NCI-H1436 treated with DMSO at 0.1 percent for 48 hours (cell line): Measurements from ENCODE around the gene CFAP91.

Source experiments
- DNase-seq: peaks from one replicate; lab custom pipeline; 2025; lab: John Stamatoyannopoulos, UW

CFAP91 gene

GRCh38 chr3:119702530-119703527 is at the start of gene CFAP91:
TSS of gene CFAP91 (plus strand) at chr3:119703022. CDS start at chr3:119703099, 77 bp downstream.
- peak; percentile 79 for DNase-seq

- no peak for DNase-seq
These were observed 48.9 kb upstream of the CFAP91 start for GRCh38 chr3:119653876-119654275.

GRCh38 chr3:119657887-119658702 is 44.7 kb upstream of the CFAP91 start:
- DNase-seq = no peak

- DNase-seq = no peak
These were observed 43.8 kb upstream of the CFAP91 start for GRCh38 chr3:119658994-119659393.

- no peak for DNase-seq
These were observed 43.1 kb upstream of the CFAP91 start for GRCh38 chr3:119659606-119660291.

GRCh38 chr3:119660474-119661440 is 42.1 kb upstream of the CFAP91 start, which contains the start of gene POPDC2:
TSS of gene POPDC2 (minus strand) at chr3:119660589. CDS start at chr3:119660423, 166 bp downstream.
- DNase-seq = no peak

GRCh38 chr3:119662604-119663373 is 40.0 kb upstream of the CFAP91 start:
- no peak for DNase-seq

GRCh38 chr3:119663885-119664284 is 38.9 kb upstream of the CFAP91 start:
- no peak for DNase-seq

- no peak for DNase-seq
These were observed 38.5 kb upstream of the CFAP91 start for GRCh38 chr3:119664370-119664769.

- DNase-seq = no peak
These were observed 37.9 kb upstream of the CFAP91 start for GRCh38 chr3:119664850-119665379.

- no peak for DNase-seq
These were observed 36.8 kb upstream of the CFAP91 start for GRCh38 chr3:119665954-119666559.

- DNase-seq = no peak
These were observed 32.8 kb upstream of the CFAP91 start for GRCh38 chr3:119669906-119670570.

GRCh38 chr3:119672776-119673175 is 30.0 kb upstream of the CFAP91 start:
- no peak for DNase-seq

- no peak for DNase-seq
These were observed 28.9 kb upstream of the CFAP91 start for GRCh38 chr3:119673875-119674274.

GRCh38 chr3:119675188-119675874 is 27.5 kb upstream of the CFAP91 start:
- no peak for DNase-seq

- DNase-seq = no peak
These were observed 26.8 kb upstream of the CFAP91 start for GRCh38 chr3:119676020-119676419.

- peak; percentile 98 for DNase-seq
These were observed 25.8 kb upstream of the CFAP91 start, which contains the start of gene COX17 for GRCh38 chr3:119676771-119677640. TSS of gene COX17 (minus strand) at chr3:119677406. CDS start at chr3:119677310, 96 bp downstream.
